ENCODE results near the gene YIPF5.

DNA sequence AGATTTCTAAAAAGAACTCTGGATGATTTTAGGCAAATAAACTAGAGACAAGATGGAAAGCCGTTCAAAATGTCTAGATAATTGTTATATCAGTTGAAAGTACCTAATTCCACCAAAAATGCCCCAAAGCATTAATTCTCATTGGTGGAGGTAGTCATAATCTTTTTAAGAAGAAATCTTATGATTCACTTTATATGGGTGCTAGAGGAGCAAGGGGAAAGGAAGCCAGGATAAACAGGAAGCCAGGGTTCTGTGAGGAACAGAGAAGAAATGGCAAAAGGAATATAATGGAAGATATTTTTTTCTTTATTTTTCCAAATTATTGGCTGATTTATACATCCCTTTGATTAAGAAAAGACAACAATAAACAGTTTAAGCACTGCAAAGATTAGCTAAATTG, 7.8 kb downstream of the YIPF5 start:
- TF ChIP-seq, protein P1, sequence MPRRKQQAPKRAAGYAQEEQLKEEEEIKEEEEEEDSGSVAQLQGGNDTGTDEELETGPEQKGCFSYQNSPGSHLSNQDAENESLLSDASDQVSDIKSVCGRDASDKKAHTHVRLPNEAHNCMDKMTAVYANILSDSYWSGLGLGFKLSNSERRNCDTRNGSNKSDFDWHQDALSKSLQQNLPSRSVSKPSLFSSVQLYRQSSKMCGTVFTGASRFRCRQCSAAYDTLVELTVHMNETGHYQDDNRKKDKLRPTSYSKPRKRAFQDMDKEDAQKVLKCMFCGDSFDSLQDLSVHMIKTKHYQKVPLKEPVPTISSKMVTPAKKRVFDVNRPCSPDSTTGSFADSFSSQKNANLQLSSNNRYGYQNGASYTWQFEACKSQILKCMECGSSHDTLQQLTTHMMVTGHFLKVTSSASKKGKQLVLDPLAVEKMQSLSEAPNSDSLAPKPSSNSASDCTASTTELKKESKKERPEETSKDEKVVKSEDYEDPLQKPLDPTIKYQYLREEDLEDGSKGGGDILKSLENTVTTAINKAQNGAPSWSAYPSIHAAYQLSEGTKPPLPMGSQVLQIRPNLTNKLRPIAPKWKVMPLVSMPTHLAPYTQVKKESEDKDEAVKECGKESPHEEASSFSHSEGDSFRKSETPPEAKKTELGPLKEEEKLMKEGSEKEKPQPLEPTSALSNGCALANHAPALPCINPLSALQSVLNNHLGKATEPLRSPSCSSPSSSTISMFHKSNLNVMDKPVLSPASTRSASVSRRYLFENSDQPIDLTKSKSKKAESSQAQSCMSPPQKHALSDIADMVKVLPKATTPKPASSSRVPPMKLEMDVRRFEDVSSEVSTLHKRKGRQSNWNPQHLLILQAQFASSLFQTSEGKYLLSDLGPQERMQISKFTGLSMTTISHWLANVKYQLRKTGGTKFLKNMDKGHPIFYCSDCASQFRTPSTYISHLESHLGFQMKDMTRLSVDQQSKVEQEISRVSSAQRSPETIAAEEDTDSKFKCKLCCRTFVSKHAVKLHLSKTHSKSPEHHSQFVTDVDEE (CRISPR knock-in tag; IDR thresholded peaks at IDR 0.05) = no peak
- TF ChIP-seq, protein P2, sequence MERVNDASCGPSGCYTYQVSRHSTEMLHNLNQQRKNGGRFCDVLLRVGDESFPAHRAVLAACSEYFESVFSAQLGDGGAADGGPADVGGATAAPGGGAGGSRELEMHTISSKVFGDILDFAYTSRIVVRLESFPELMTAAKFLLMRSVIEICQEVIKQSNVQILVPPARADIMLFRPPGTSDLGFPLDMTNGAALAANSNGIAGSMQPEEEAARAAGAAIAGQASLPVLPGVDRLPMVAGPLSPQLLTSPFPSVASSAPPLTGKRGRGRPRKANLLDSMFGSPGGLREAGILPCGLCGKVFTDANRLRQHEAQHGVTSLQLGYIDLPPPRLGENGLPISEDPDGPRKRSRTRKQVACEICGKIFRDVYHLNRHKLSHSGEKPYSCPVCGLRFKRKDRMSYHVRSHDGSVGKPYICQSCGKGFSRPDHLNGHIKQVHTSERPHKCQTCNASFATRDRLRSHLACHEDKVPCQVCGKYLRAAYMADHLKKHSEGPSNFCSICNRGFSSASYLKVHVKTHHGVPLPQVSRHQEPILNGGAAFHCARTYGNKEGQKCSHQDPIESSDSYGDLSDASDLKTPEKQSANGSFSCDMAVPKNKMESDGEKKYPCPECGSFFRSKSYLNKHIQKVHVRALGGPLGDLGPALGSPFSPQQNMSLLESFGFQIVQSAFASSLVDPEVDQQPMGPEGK (CRISPR knock-in tag; IDR thresholded peaks at IDR 0.05; ENCODE audit: borderline replicate concordance) = no peak
- TF ChIP-seq ZNF8 (CRISPR knock-in tag; IDR thresholded peaks at IDR 0.05) (no peak), ZNF565 (CRISPR knock-in tag; conservative IDR thresholded peaks at IDR 0.05; ENCODE audit: low read depth) (no peak), ARNTL (CRISPR knock-in tag; IDR thresholded peaks at IDR 0.05; ENCODE audit: borderline replicate concordance, low read depth) (no peak), SNAI2 (CRISPR knock-in tag; IDR thresholded peaks at IDR 0.05) (no peak), ZFP3 (CRISPR knock-in tag; IDR thresholded peaks at IDR 0.05) (no peak), CSRNP3 (CRISPR knock-in tag; IDR thresholded peaks at IDR 0.05) (no peak)
